Hepatocyte (in vitro differentiated cells): ENCODE measurements around the gene FARP2. TPM values are rescaled to one million over a fixed set of nuclear protein-coding genes. Genes with fewer than 3 reads are reported as not detected.
"Not testable (repeated sequence)": the region's sequence is repeated elsewhere in the genome, so short reads cannot be mapped to it uniquely, and the experiment has no call there.

ENCODE experiments used
- DNase-seq: peaks from one replicate; pipeline ENCODE4 v3.0.0-alpha.2; 2016; ENCODE audit warnings: low spot score
- H2AFZ ChIP-seq: fragments of 200-600 bp; sonication (generic); 2 replicates; pipeline ENCODE4 v1.6.0; 2016; ENCODE audit warnings: antibody characterized with exemption, mild to moderate bottlenecking
- H3K27ac ChIP-seq: fragments of 200-600 bp; sonication (generic); 2 replicates; pipeline ENCODE4 v1.5.1; 2016; ENCODE audit warnings: mild to moderate bottlenecking
- H3K27me3 ChIP-seq: fragments of 200-600 bp; sonication (generic); 2 replicates; pipeline ENCODE4 v1.6.1; 2016
- H3K36me3 ChIP-seq: fragments of 200-600 bp; sonication (generic); replicated peaks from 2 replicates; pipeline ENCODE4 v1.5.1; 2016; ENCODE audit warnings: low read depth; ENCODE audit not compliant: insufficient read depth
- H3K4me1 ChIP-seq: fragments of 200-600 bp; sonication (generic); 2 replicates; pipeline ENCODE4 v1.5.1; 2016; ENCODE audit warnings: mild to moderate bottlenecking, moderate library complexity; ENCODE audit not compliant: insufficient read depth
- H3K4me2 ChIP-seq: fragments of 200-600 bp; sonication (generic); 2 replicates; pipeline ENCODE4 v1.6.0; 2016
- H3K4me3 ChIP-seq: fragments of 200-600 bp; sonication (generic); 2 replicates; pipeline ENCODE4 v1.5.1; 2016; ENCODE audit warnings: mild to moderate bottlenecking
- H3K79me2 ChIP-seq: fragments of 200-600 bp; sonication (generic); 2 replicates; pipeline ENCODE4 v1.6.0; 2017; ENCODE audit warnings: mild to moderate bottlenecking
- H3K9me2 ChIP-seq: fragments of 200-600 bp; sonication (generic); replicated peaks from 2 replicates; pipeline ENCODE4 v1.6.0; 2017; ENCODE audit warnings: mild to moderate bottlenecking; ENCODE audit not compliant: insufficient read depth
- H3K9me3 ChIP-seq: fragments of 200-600 bp; sonication (generic); 2 replicates; pipeline ENCODE4 v1.5.1; 2016; ENCODE audit warnings: low read depth, mild to moderate bottlenecking
- H4K20me1 ChIP-seq: fragments of 200-600 bp; sonication (generic); 2 replicates; pipeline ENCODE4 v1.6.0; 2016; ENCODE audit warnings: mild to moderate bottlenecking; ENCODE audit not compliant: insufficient read depth, poor library complexity, severe bottlenecking
- EZH2 ChIP-seq: fragments of 200-600 bp; sonication (generic); IDR thresholded peaks from 2 replicates; pipeline ENCODE4 v1.6.1; 2016; ENCODE audit warnings: antibody characterized with exemption, mild to moderate bottlenecking, borderline replicate concordance
- EZH2phosphoT487 ChIP-seq: fragments of 200-600 bp; sonication (generic); IDR thresholded peaks from one replicate; pipeline ENCODE4 v1.6.1; 2018; ENCODE audit warnings: antibody characterized with exemption, mild to moderate bottlenecking, low read depth, moderate library complexity; ENCODE audit not compliant: unreplicated experiment, severe bottlenecking
- WGBS: methylation state at CpG from one replicate; pipeline ENCODE4 v1.1.6; 2016; ENCODE audit warnings: low lambda C conversion rate; ENCODE audit errors: missing lambda C conversion rate; 5-methylcytosine and 5-hydroxymethylcytosine counted together
- polyA plus RNA-seq: library from polyadenylated mRNA; unstranded; fragments of >200 nt; fragmentation: Nextera tagmentation; extraction: Ambion mirVana; gene quantifications from 2 replicates; pipeline ENCODE4 v1.2.1, GENCODE V29; 2016
- total RNA-seq: library from RNA; depleted of rRNA; stranded (reverse); fragments of >200 nt; gene quantifications from 2 replicates; pipeline ENCODE4 v1.2.3, GENCODE V29; 2014
- TF ChIP-seq, protein P1 (sequence below): fragments of 200-600 bp; sonication (generic); IDR thresholded peaks from 2 replicates; pipeline ENCODE4 v1.5.1; 2016; ENCODE audit warnings: antibody characterized with exemption, mild to moderate bottlenecking; ENCODE audit not compliant: poor library complexity

The FARP2 gene
- total and polyA plus RNA-seq, 2 experiments from 2014 or later = 29.1 to 29.6 TPM

GRCh38 chr2:241516520-241516965 is 160.5 kb downstream of the FARP2 start:
- WGBS = 91% methylated on average over 1 of the region's 3 CpGs
- no peaks in the 10 kb centered on the region for H4K20me1 ChIP-seq
- H2AFZ ChIP-seq = no peak overlapping the region
- no peak for TF ChIP-seq EZH2
- TF ChIP-seq, protein P1, sequence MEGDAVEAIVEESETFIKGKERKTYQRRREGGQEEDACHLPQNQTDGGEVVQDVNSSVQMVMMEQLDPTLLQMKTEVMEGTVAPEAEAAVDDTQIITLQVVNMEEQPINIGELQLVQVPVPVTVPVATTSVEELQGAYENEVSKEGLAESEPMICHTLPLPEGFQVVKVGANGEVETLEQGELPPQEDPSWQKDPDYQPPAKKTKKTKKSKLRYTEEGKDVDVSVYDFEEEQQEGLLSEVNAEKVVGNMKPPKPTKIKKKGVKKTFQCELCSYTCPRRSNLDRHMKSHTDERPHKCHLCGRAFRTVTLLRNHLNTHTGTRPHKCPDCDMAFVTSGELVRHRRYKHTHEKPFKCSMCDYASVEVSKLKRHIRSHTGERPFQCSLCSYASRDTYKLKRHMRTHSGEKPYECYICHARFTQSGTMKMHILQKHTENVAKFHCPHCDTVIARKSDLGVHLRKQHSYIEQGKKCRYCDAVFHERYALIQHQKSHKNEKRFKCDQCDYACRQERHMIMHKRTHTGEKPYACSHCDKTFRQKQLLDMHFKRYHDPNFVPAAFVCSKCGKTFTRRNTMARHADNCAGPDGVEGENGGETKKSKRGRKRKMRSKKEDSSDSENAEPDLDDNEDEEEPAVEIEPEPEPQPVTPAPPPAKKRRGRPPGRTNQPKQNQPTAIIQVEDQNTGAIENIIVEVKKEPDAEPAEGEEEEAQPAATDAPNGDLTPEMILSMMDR = no peak
- TF ChIP-seq EZH2phosphoT487 = no peak
- no peaks in the 10 kb centered on the region for H3K27me3 ChIP-seq
- H3K4me1 ChIP-seq = no peaks in the 10 kb centered on the region
- no peak for DNase-seq
- no peaks in the 10 kb centered on the region for H3K9me2 ChIP-seq
- no peak overlapping the region for H3K4me3 ChIP-seq
- no peaks in the 10 kb centered on the region for H3K9me3 ChIP-seq
- no peaks in the 10 kb centered on the region for H3K79me2 ChIP-seq
- H3K36me3 ChIP-seq = no peaks in the 10 kb centered on the region
- no peak overlapping the region for H3K4me2 ChIP-seq
- no peak overlapping the region for H3K27ac ChIP-seq

DNA sequence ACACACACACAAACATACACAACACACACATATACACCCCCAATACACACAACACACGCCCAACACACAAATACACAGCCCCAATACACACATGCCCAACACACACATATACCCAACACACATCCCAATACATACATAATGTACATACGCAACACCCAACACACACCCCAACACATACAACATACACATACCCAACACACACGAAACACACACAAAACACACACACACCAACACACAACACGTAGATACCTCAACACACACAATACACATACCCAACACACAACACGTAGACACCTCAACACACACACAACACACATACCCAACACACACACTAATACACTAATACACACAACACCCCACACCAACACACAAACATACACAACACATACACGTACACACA is 161.2 kb downstream of the FARP2 start:
- Histone ChIP-seq H4K20me1 (no peaks in the 10 kb centered on the region), H2AFZ (no peak overlapping the region)

GRCh38 chr2:241519669-241520068 is 163.6 kb downstream of the FARP2 start:
- DNase-seq = no peak
- Histone ChIP-seq H3K4me1 (no peaks in the 10 kb centered on the region), H3K4me3 (no peak overlapping the region), H3K4me2 (no peak overlapping the region), H3K27ac (no peak overlapping the region), H4K20me1 (no peaks in the 10 kb centered on the region), H3K36me3 (no peaks in the 10 kb centered on the region), H3K9me3 (no peaks in the 10 kb centered on the region), H3K9me2 (no peaks in the 10 kb centered on the region), H3K79me2 (no peaks in the 10 kb centered on the region), H3K27me3 (no peaks in the 10 kb centered on the region), H2AFZ (no peak overlapping the region)
- TF ChIP-seq EZH2phosphoT487 = no peak
- WGBS = 73% methylated on average over 11 of the region's 11 CpGs

More for the DNA sequence above, 161.2 kb downstream of the FARP2 start:
- Histone ChIP-seq H3K27ac (no peak overlapping the region), H3K36me3 (no peaks in the 10 kb centered on the region), H3K79me2 (no peaks in the 10 kb centered on the region), H3K4me3 (no peak overlapping the region), H3K9me3 (no peaks in the 10 kb centered on the region), H3K27me3 (no peaks in the 10 kb centered on the region), H3K9me2 (no peaks in the 10 kb centered on the region), H3K4me2 (no peak overlapping the region), H3K4me1 (no peaks in the 10 kb centered on the region)
- TF ChIP-seq, protein P1 = no peak
- TF ChIP-seq EZH2phosphoT487 = no peak
- no peak for TF ChIP-seq EZH2
- WGBS = 94% methylated on average over 6 of the region's 6 CpGs
- DNase-seq = no peak

DNA sequence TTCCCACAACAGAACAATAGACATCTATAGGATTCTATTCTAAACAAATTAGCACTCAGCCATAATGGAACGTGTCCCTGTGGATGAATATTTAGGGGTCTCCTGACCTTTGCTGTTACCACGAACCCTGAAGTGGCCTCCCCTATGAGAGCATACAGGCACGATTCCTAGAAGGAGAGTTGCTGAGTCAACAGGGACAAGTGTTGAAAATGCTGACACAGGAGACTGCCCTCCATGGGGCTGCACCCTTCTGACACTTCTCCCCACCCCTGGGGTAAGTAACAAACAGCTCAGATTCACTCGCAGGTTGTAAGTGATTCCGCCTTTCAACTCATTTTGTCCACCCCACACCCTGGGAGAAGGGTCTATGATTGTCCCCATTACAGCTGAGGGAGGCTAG is 166.4 kb downstream of the FARP2 start:
- no peak overlapping the region for H2AFZ ChIP-seq
- WGBS = 79% methylated on average over 5 of the region's 5 CpGs
- no peak for DNase-seq

GRCh38 chr2:241525818-241526780 is 170.0 kb downstream of the FARP2 start:
- not testable (repeated sequence) for H3K4me2 ChIP-seq, H3K79me2 ChIP-seq, H3K4me3 ChIP-seq, H2AFZ ChIP-seq, DNase-seq, H3K9me2 ChIP-seq, H3K27me3 ChIP-seq, H3K27ac ChIP-seq, H4K20me1 ChIP-seq, H3K36me3 ChIP-seq, H3K9me3 ChIP-seq, H3K4me1 ChIP-seq
- WGBS = 87% methylated on average over 31 of the region's 31 CpGs

More for the DNA sequence above, 166.4 kb downstream of the FARP2 start:
- no peak overlapping the region for H3K4me3 ChIP-seq
- H3K27me3 ChIP-seq = no peaks in the 10 kb centered on the region
- no peaks in the 10 kb centered on the region for H3K9me3 ChIP-seq
- H4K20me1 ChIP-seq = no peaks in the 10 kb centered on the region
- no peaks in the 10 kb centered on the region for H3K9me2 ChIP-seq
- no peak overlapping the region for H3K4me2 ChIP-seq
- no peaks in the 10 kb centered on the region for H3K4me1 ChIP-seq
- H3K27ac ChIP-seq = no peak overlapping the region
- no peaks in the 10 kb centered on the region for H3K36me3 ChIP-seq
- no peaks in the 10 kb centered on the region for H3K79me2 ChIP-seq
- TF ChIP-seq EZH2phosphoT487 = no peak
- no peak for TF ChIP-seq EZH2
